Measurements from ENCODE around the gene KIAA0232.

GRCh38 chr4:6915041-6916005, 132.8 kb downstream of the KIAA0232 start:
- TF ChIP-seq POLR2A (IDR thresholded peaks at IDR 0.05; ENCODE audit: extremely low read depth, insufficient read length), result no peak
- no peak for TF ChIP-seq CTCF (IDR thresholded peaks at IDR 0.05; ENCODE audit: low read depth, low read length)
- no peak for TF ChIP-seq MYC (IDR thresholded peaks at IDR 0.05; ENCODE audit: low read depth, low read length)
- no peak for TF ChIP-seq MAX (IDR thresholded peaks at IDR 0.05; ENCODE audit: low read depth, low read length)

Data from NB4 (cell line).